ENCODE data around the gene MYO3B.

DNA sequence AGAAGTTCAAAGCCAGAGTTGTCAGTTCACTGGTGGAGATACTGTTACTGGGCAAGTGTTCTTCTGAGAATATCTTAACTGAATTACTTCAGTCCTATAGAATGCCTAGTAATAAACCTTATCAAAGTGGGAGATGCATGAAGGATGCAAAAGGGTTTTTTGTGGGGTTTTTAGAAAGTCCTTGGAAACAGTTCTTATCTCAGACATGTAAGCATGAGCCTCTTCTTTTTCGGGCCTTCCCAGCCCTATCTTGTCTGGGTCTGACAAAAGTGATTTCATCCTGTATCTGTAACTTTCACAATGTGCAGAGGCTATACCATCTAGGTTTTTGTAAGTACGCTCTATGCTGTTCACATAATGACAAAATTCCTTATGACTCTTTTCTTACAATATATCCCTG, 255.5 kb downstream of the MYO3B start:
- TF ChIP-seq TCF12 (IDR thresholded peaks at IDR 0.05; ENCODE audit: low read depth) (no peak), CREB1 (IDR thresholded peaks at IDR 0.05; ENCODE audit: low read depth) (no peak), ZBTB7A (IDR thresholded peaks at IDR 0.05; ENCODE audit: low read depth) (no peak), TEAD4 (IDR thresholded peaks at IDR 0.05) (no peak), EGR1 (IDR thresholded peaks at IDR 0.05) (no peak), FOXM1 (IDR thresholded peaks at IDR 0.05; ENCODE audit: borderline replicate concordance, low read depth) (no peak), EP300 (IDR thresholded peaks at IDR 0.05; ENCODE audit: borderline replicate concordance) (no peak)
